Keratinocyte (primary cell): ENCODE measurements around the gene OR1M1. TPM values are rescaled to one million over a fixed set of nuclear protein-coding genes. Genes with fewer than 3 reads are reported as not detected.
"Not testable (repeated sequence)": the region's sequence is repeated elsewhere in the genome, so short reads cannot be mapped to it uniquely, and the experiment has no call there.

Source experiments
- DNase-seq: peaks from one replicate; pipeline ENCODE4 v3.0.0-alpha.2; 2011; ENCODE audit warnings: low read depth, missing footprints, low spot score
- FAIRE-seq: peaks from 2 replicates; lab custom pipeline; 2011; peaks lifted over from hg19 to GRCh38; lab: Jason Lieb, UNC
- H2AFZ ChIP-seq: 2 replicates; pipeline ENCODE4 v1.6.0; 2012; ENCODE audit warnings: low read length, control low read depth, inconsistent platforms; ENCODE audit not compliant: control insufficient read depth
- H3K27ac ChIP-seq: 2 replicates; pipeline ENCODE4 v1.5.1; 2011; ENCODE audit warnings: low read length; ENCODE audit not compliant: control insufficient read depth, insufficient read depth
- H3K27me3 ChIP-seq: 3 replicates; pipeline ENCODE4 v1.6.0; 2011; ENCODE audit warnings: low read length; ENCODE audit not compliant: control insufficient read depth, insufficient read depth; ENCODE audit errors: extremely low read depth
- H3K36me3 ChIP-seq, 2 experiments: 2 replicates in 1 of 2; 3 replicates in 1 of 2; pipeline ENCODE4 v1.5.1; 2011; ENCODE audit warnings: low read length in 2 of 2, mild to moderate bottlenecking in 1 of 2; ENCODE audit not compliant: control insufficient read depth in 2 of 2, insufficient read depth in 2 of 2; ENCODE audit errors: extremely low read depth in 1 of 2
- H3K4me1 ChIP-seq: 3 replicates; pipeline ENCODE4 v1.5.1; 2011; ENCODE audit warnings: low read length; ENCODE audit not compliant: control insufficient read depth, insufficient read depth; ENCODE audit errors: extremely low read depth
- H3K4me2 ChIP-seq: 3 replicates; pipeline ENCODE4 v1.6.0; 2011; ENCODE audit warnings: low read depth, low read length; ENCODE audit not compliant: control insufficient read depth, insufficient read depth; ENCODE audit errors: extremely low read depth
- H3K4me3 ChIP-seq, 3 experiments: fragments of 200-600 bp in 1 of 3; sonication (generic) in 1 of 3; 2 replicates in 2 of 3; 3 replicates in 1 of 3; pipeline ENCODE4 v1.5.1; 2011 to 2016; ENCODE audit warnings: low read length in 3 of 3, mild to moderate bottlenecking in 3 of 3, control low read depth in 2 of 3, inconsistent platforms in 1 of 3, low read depth in 1 of 3, mixed read lengths in 1 of 3, mixed run types in 1 of 3, moderate library complexity in 1 of 3; ENCODE audit not compliant: control insufficient read depth in 2 of 3, insufficient read depth in 2 of 3; ENCODE audit errors: extremely low read depth in 1 of 3
- H3K79me2 ChIP-seq: 2 replicates; pipeline ENCODE4 v1.6.0; 2012; ENCODE audit warnings: low read length; ENCODE audit not compliant: control insufficient read depth, insufficient read depth
- H3K9ac ChIP-seq: 3 replicates; pipeline ENCODE4 v1.6.0; 2011; ENCODE audit warnings: low read length; ENCODE audit not compliant: control insufficient read depth, insufficient read depth; ENCODE audit errors: extremely low read depth
- H3K9me1 ChIP-seq: 3 replicates; pipeline ENCODE4 v1.6.0; 2011; ENCODE audit warnings: low read length; ENCODE audit not compliant: control insufficient read depth, insufficient read depth; ENCODE audit errors: extremely low read depth
- H3K9me3 ChIP-seq: 2 replicates; pipeline ENCODE4 v1.5.1; 2012; ENCODE audit warnings: low read depth, low read length; ENCODE audit not compliant: control insufficient read depth
- H4K20me1 ChIP-seq: 3 replicates; pipeline ENCODE4 v1.6.0; 2011; ENCODE audit warnings: low read length; ENCODE audit not compliant: control insufficient read depth, insufficient read depth; ENCODE audit errors: extremely low read depth
- CTCF ChIP-seq, 3 experiments: IDR thresholded peaks in 1 of 3; conservative IDR thresholded peaks in 1 of 3; optimal IDR thresholded peaks in 1 of 3; 2 replicates in 2 of 3; 3 replicates in 1 of 3; pipeline versions ENCODE3 to v1.5.1; 2011; ENCODE audit warnings: low read length in 3 of 3, mild to moderate bottlenecking in 3 of 3, moderate library complexity in 2 of 3, control low read depth in 1 of 3, inconsistent platforms in 1 of 3; ENCODE audit not compliant: insufficient read depth in 2 of 3; ENCODE audit errors: extremely low read depth in 1 of 3
- EZH2 ChIP-seq: IDR thresholded peaks from one replicate; pipeline ENCODE4 v1.6.1; 2012; ENCODE audit warnings: inconsistent platforms, mild to moderate bottlenecking, low read length, moderate library complexity
- dilution Hi-C: fragments of 300-500 bp; cut with MboI; formaldehyde crosslinking; loops from one replicate; pipeline ENCODE4 v1.7.0; 2020; ENCODE audit warnings: low sequenced_read_pairs; ENCODE audit not compliant: extremely low pct_ligation_motif_present
- polyA plus RNA-seq, 5 experiments: library from polyadenylated mRNA; depleted of rRNA in 3 of 5; stranded (reverse) in 3 of 5; stranded (forward) in 1 of 5; unstranded in 1 of 5; fragments of >200 nt; gene quantifications; 1 replicate in 1 of 5; 2 replicates in 3 of 5; 3 replicates in 1 of 5; pipeline versions ENCODE4 v1.2.1 to v1.2.3, GENCODE V29; 2011 to 2012; ENCODE audit warnings: missing spikeins in 2 of 5, low read depth in 1 of 5, low replicate concordance in 1 of 5

Gene OR1M1
- polyA plus RNA-seq, 1 donor (not counting 4 experiments of a cell fraction or from before 2014, with no cell fraction given) = not detected

DNA sequence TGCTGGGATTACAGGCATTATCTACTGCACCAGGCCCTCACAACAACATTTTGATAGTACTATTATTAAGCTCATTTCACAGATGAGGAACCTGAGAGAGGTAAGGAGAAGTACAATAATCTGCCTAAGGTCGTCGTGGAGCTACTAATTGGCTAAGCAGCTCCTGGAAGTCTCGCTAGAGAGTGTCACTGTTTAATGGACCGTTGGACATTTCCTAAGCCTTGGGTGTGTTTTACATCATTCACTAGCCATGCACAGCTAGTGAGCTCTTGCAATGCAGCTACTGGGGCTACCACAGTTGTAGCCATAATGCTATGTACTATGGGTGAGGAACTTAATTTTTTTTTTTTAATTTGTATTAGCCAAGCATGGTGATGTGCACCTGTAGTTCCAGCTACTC, 34.0 kb upstream of the OR1M1 start:
- Histone ChIP-seq H3K27me3 (no peaks in the 10 kb centered on the region), H3K4me3 (no peak overlapping the region)
- no peak for FAIRE-seq

GRCh38 chr19:9053674-9054073, 33.2 kb upstream of the OR1M1 start:
- H3K4me1 ChIP-seq = peaks cover 15% of the 10 kb centered on the region

More for the DNA sequence above, 34.0 kb upstream of the OR1M1 start:
- Histone ChIP-seq H3K4me2 (no peak overlapping the region), H3K4me1 (peaks cover 15% of the 10 kb centered on the region), H3K9ac (no peak overlapping the region), H2AFZ (no peak overlapping the region), H4K20me1 (no peaks in the 10 kb centered on the region), H3K36me3 (no peaks in the 10 kb centered on the region), H3K79me2 (no peaks in the 10 kb centered on the region), H3K27ac (no peak overlapping the region), H3K9me3 (no peaks in the 10 kb centered on the region), H3K9me1 (no peaks in the 10 kb centered on the region)
- no peak for DNase-seq
- TF ChIP-seq CTCF (optimal IDR thresholded peaks at IDR 0.05 in 1 of 3, IDR thresholded peaks at IDR 0.05 in 1 of 3, conservative IDR thresholded peaks at IDR 0.05 in 1 of 3; ENCODE audit: extremely low read depth in 1 of 3, insufficient read depth in 2 of 3, low read length in 3 of 3) (no peak), EZH2 (no peak)
- dilution Hi-C loops = no loop called here

DNA sequence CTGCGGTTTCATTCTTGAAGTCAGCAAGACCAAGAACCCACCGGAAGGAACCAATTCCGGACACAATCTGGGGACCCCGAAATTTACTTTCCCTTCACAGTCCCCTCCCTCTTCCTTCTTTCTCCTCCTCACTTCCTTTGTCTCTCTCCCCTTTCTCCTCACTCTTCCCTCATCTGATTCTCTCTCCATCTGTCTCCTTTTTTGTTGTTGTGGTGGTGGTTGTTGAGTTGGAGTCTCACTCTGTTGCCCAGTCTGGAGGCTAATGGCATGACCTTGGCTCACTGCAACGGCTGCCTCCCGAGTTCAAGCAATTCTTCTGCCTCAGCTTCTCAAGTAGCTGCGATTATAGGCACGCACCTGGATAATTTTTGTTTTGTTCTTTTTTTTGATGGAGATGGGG, 32.7 kb upstream of the OR1M1 start:
- H3K27me3 ChIP-seq = no peaks in the 10 kb centered on the region
- H3K9me1 ChIP-seq = no peaks in the 10 kb centered on the region
- no peaks in the 10 kb centered on the region for H3K9me3 ChIP-seq
- no peaks in the 10 kb centered on the region for H4K20me1 ChIP-seq
- H3K4me1 ChIP-seq = peaks cover 15% of the 10 kb centered on the region
- no peak overlapping the region for H3K27ac ChIP-seq
- H3K4me2 ChIP-seq = no peak overlapping the region
- FAIRE-seq (no peak), DNase-seq (no peak)
- no peak for TF ChIP-seq CTCF (optimal IDR thresholded peaks at IDR 0.05 in 1 of 3, IDR thresholded peaks at IDR 0.05 in 1 of 3, conservative IDR thresholded peaks at IDR 0.05 in 1 of 3; ENCODE audit: extremely low read depth in 1 of 3, insufficient read depth in 2 of 3, low read length in 3 of 3)
- TF ChIP-seq EZH2 = no peak
- no peak overlapping the region for H3K4me3 ChIP-seq
- dilution Hi-C loops = no loop called here
- H3K36me3 ChIP-seq = no peaks in the 10 kb centered on the region
- H3K9ac ChIP-seq = no peak overlapping the region
- H2AFZ ChIP-seq = no peak overlapping the region
- H3K79me2 ChIP-seq = no peaks in the 10 kb centered on the region

More at GRCh38 chr19:9053674-9054073, 33.2 kb upstream of the OR1M1 start:
- H3K9me3 ChIP-seq, H3K27ac ChIP-seq, H3K9me1 ChIP-seq, H2AFZ ChIP-seq, H3K27me3 ChIP-seq, H3K79me2 ChIP-seq, DNase-seq, H3K9ac ChIP-seq, H4K20me1 ChIP-seq, H3K4me2 ChIP-seq, FAIRE-seq, H3K36me3 ChIP-seq, H3K4me3 ChIP-seq, dilution Hi-C loops: not testable (repeated sequence)
